ENCODE measurements around the gene ESPN.

The ESPN gene

GRCh38 chr1:6465461-6466005, 41.0 kb downstream of the ESPN start:
- DNase-seq (ENCODE audit: low read depth in 3 of 3) = no peak

DNA sequence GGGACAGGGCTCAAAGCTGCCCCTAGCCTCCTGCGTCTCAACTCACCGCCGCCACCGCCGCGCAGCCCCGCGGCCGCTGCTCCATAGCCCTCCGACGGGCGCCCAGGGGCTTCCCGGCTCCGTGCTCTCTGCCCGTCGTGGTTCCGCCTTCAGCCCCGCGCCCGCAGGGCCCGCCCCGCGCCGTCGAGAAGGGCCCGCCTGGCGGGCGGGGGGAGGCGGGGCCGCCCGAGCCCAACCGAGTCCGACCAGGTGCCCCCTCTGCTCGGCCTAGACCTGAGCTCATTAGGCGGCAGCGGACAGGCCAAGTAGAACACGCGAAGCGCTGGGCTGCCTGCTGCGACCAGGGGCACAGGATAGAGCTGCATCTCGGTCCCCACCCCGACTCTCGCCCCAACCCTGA, 41.4 kb downstream of the ESPN start, which contains the start of gene TNFRSF25:
Gene TNFRSF25, minus strand, starts transcription at position 151 of the 400 bp plus-strand sequence. Its CDS starts 66 bp downstream, at position 85.
- DNase-seq (ENCODE audit: low read depth in 3 of 3) = peak in 2 of 3 experiments; percentile 47 to 52

GRCh38 chr1:6466751-6467150, 42.2 kb downstream of the ESPN start:
- no peak for DNase-seq (ENCODE audit: low read depth in 3 of 3)

- no peak for DNase-seq (ENCODE audit: low read depth in 3 of 3)
Measured at GRCh38 chr1:6467224-6467623, 42.6 kb downstream of the ESPN start.

DNA sequence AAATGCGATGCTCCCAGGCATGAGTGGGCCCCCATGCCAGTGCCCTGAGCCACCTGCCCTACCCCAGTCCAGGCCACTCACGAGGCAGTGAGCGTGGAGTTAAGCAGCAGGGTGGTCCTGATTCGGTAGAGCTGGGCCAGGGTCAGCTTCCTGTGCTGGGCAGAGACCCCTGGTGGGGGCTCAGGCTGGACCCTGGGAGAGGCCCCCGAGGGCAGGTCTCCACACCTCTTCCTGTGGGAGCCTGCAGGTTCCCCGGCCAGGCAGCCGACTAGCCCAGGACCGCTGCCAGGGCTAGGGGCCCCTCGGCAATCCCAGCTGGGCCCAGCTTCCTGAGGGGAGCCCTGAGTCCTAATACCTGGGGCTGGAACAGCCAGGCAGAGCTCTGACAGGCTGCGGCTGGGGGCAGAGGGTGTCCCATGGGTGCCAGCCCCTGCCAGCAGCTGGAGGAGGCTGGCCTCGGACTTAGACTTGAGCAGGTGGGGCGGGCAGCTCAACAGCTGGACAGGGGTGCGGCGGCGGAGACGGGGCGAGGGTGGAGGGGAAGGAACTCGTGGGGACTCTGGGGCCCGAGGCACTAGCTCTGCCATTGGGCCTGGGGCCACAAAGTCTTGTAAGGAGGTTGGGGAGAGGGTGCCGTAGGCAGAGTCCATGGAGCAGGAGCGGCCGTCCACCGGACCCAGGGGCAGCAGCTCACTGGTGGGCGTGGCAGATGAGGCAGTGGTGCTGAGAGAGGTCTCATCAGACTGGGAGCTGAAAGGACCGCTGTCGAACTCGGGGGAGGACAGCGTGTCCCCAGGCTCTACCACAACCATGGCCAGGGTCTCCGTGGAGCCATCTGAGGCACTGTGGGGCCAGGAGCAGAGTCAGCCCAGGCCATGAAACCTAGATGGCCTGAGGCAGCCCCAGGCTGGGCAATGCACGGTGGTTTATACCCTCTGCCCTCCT, 43.4 kb downstream of the ESPN start:
- no peak for DNase-seq (ENCODE audit: low read depth in 3 of 3)

DNA sequence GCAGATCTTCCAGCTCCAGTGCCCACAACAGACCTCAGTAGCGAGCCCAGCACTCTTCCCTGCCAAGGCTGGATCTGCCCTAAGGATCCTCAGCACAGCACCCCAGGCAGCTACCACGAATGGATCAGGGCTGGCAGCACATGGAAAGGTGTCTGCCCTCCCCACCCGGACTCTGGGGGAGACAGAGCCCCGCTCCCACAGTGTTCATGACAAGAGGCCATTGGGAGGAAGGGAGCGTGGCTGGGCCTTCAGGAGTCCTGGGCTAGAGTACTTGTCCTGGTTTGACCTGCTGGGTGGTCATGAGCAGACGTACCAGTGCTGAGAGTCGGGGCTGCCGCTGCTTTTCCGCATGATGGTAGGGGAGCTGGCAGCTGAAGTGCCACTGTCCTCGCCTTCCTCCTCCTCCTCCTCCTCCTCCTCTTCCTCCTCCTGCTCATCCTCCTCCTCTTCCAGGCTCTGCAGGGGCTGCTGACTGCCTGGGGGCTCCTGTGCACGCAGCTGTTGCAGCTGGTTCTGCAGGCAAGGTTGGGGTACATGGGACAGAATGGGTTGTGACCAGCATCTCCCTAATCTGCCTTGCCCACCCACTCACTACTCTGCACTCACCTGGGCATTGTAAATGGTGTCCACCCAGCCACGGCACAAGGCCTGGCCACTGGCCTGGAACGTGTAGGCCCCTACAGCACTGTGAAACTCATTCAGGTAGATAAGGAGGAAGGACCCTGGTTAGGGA, 44.3 kb downstream of the ESPN start:
- no peak for DNase-seq (ENCODE audit: low read depth in 3 of 3)

- DNase-seq (ENCODE audit: low read depth in 3 of 3) = no peak
Measured at GRCh38 chr1:6470132-6471085, 45.8 kb downstream of the ESPN start.

GRCh38 chr1:6471086-6471969, 46.8 kb downstream of the ESPN start:
- DNase-seq (ENCODE audit: low read depth in 3 of 3) = no peak

DNA sequence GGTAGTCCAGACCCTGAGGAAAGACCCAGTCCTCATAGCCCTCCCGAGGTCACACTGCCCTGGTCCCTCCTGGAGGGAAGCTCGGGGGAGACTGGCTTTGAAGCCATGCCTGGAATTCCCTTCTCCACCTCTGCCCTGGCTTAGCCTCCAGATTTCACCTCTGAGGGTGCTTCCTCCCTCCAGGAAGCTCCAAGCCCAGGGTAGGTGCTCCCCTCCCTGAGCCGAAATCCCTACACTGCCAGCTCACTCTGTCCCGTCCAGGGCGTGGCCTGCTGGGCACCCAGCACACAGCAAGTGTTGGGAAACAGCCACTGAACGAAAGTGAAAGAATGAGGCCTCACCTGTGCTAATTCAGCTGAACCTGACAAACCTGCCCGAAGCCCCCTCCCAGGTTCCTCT, 47.4 kb downstream of the ESPN start:
- no peak for DNase-seq (ENCODE audit: low read depth in 3 of 3)

DNA sequence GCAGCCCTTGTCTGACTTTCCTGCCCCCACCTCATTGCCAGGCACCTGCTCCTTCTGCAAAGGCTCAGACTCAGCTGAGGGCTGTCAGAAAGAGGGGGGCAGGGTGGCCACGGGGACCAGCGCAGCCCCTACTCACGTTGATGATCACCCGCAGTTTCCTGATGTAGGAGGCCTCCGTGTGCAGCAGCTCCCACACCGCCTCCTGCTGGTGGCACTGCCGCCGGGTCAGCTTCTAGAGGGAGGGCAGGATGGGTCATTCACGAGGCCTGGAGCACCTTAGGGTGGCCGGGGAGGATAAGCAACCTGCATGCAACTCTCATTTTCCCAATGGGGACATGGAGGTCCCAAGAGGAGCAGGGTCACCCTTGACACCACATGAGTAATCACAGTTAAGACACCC, 47.8 kb downstream of the ESPN start:
- no peak for DNase-seq (ENCODE audit: low read depth in 3 of 3)

- DNase-seq (ENCODE audit: low read depth in 3 of 3) = no peak
Measured at GRCh38 chr1:6473156-6473555, 48.6 kb downstream of the ESPN start.

- no peak for DNase-seq (ENCODE audit: low read depth in 3 of 3)
Measured at GRCh38 chr1:6473974-6474814, 49.6 kb downstream of the ESPN start.

DNA sequence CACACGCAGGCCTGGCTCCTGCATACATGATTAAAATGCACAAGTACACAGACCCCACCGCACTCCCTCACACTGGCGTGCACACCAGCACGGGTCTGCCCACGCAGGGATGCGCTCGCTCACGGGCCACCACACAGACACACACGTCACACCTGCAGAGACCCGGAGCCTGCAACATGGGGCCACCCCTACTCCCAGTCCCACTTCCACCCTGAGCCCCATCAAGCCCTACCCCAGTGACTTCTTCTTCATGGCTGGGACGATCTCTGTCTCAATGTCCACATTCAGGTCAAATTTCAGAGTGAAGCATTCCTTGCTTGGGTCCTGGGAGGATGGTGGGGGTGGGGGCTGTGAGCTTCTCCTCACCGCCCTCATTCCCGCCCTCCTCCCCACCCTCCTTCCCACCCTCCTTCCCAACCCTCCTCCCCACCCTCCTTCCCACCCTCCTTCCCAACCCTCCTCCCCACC, 50.3 kb downstream of the ESPN start:
- DNase-seq (ENCODE audit: low read depth in 3 of 3) = no peak

DNA sequence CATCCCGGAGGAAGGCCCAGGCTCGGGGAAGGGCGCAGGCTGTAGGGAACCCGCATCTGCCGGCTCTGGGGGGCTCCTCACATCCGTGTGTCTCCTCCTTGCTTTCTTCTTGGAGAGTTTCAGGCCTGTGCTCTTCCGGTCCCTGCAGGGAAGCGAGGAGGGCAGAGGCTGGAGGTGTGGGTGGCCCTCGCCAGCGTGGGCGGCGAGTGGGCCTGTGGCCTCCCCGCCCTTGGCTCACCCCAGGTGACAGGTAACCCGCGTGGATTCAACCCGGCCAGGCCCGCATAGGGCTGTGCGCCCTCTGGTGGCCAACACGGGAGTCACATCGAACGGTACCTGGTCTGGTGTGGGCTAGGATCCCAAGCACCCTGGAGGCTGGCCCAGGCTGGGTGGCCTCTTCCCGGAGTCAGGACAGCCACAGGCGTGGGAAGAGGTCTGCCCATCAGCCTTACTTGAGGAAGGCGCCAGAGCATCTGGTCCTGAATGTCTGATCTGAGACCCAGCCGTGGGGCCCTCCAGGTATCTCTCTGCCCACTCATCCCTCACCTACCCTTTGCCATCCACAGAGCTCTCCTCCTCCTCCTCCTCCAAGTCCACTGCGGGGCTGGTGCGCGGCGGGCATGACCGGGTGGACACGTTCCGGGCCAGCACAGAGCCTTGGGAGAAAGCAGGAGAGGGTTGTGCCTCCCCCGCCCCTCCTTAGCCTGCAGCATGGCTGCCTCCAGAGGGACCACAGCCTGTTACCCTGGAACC, 51.0 kb downstream of the ESPN start:
- peak in 2 of 3 experiments; percentile 71 to 76 for DNase-seq (ENCODE audit: low read depth in 3 of 3)

DNA sequence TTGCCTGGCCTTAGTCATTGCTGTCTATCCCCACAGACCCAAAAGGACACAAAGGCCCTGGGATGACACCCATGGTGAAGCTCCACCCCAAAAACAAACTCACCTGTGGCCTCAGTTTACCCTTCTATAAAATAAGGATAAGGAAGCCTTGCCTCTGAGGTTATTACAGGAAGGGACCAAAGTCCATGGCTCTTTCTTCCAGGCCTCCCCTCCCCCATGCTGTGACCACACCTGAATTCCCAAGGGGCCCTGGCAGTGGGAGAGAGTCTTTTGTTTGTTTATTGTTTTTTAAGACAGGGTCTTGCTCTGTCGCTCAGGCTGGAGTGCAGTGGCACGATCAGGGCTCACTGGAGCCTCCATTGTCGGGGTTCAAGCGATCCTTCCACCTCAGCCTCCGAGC, 51.9 kb downstream of the ESPN start:
- DNase-seq (ENCODE audit: low read depth in 3 of 3) = no peak

- DNase-seq (ENCODE audit: low read depth in 3 of 3) = no peak
Measured at GRCh38 chr1:6477039-6477820, 52.7 kb downstream of the ESPN start.

DNA sequence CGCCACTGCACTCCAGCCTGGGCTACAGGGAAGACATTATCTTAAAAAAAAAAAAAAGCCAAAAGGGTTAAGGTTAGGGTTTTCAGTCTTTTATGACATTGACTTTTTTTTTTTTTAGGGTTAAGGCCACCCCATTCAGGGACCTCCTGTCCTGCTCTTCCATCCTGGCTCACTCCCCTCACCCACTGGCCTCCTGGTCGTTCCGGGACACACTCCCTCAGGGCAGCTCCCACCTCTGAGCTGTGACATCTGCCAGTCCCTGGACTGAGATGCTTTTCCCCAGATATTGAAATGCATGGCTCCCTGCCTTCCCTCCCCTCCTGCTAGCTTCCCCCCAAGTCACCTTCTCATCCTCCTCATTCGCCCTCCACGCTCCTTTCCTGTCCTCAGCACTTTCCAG, 57.2 kb downstream of the ESPN start:
- no peak for DNase-seq (ENCODE audit: low read depth in 3 of 3)
